ENCODE measurements around the gene SHH. TPM values are rescaled to one million over a fixed set of nuclear protein-coding genes. Genes with fewer than 3 reads are reported as not detected.

Gene SHH
- total RNA-seq, 4 donors from 2014 or later: 7.7 to 16.2 (median 11.3) TPM

GRCh38 chr7:155832581-155832981, 20.3 kb upstream of the SHH start:
- Histone ChIP-seq H3K27me3 (no peaks in the 10 kb centered on the region), H3K4me1 (no peaks in the 10 kb centered on the region), H3K36me3 (no peaks in the 10 kb centered on the region), H3K27ac (no peak overlapping the region), H3K4me3 (no peak overlapping the region), H3K9me3 (no peaks in the 10 kb centered on the region)
- 67 to 85% methylated on average over 7 of the region's 7 CpGs for WGBS, 2 donors
- no peak for DNase-seq (ENCODE audit: low spot score in 2 of 2)
- TF ChIP-seq POLR2A (IDR thresholded peaks at IDR 0.05) (no peak), CTCF (IDR thresholded peaks at IDR 0.05) (no peak), EP300 (IDR thresholded peaks at IDR 0.05) (no peak)

- H3K27ac ChIP-seq: no peak overlapping the region
- H3K9me3 ChIP-seq: no peaks in the 10 kb centered on the region
- no peak for TF ChIP-seq CTCF (IDR thresholded peaks at IDR 0.05)
- TF ChIP-seq EP300 (IDR thresholded peaks at IDR 0.05): no peak
- no peak for TF ChIP-seq POLR2A (IDR thresholded peaks at IDR 0.05)
- H3K4me3 ChIP-seq: no peak overlapping the region
- H3K27me3 ChIP-seq: no peaks in the 10 kb centered on the region
- no peaks in the 10 kb centered on the region for H3K4me1 ChIP-seq
- no peaks in the 10 kb centered on the region for H3K36me3 ChIP-seq
- no peak for DNase-seq (ENCODE audit: low spot score in 2 of 2)
- 81 to 87% methylated on average over 18 of the region's 18 CpGs for WGBS, 2 donors
These were observed 19.7 kb upstream of the SHH start for GRCh38 chr7:155831807-155832524.

GRCh38 chr7:155830961-155831806, 18.9 kb upstream of the SHH start:
- DNase-seq (ENCODE audit: low spot score in 2 of 2): no peak
- no peak for TF ChIP-seq EP300 (IDR thresholded peaks at IDR 0.05)
- no peak for TF ChIP-seq POLR2A (IDR thresholded peaks at IDR 0.05)
- no peak for TF ChIP-seq CTCF (IDR thresholded peaks at IDR 0.05)
- Histone ChIP-seq H3K27ac (no peak overlapping the region), H3K4me1 (no peaks in the 10 kb centered on the region), H3K9me3 (no peaks in the 10 kb centered on the region), H3K4me3 (no peak overlapping the region), H3K27me3 (no peaks in the 10 kb centered on the region), H3K36me3 (no peaks in the 10 kb centered on the region)
- WGBS, 2 donors: 83 to 84% methylated on average over 46 of the region's 46 CpGs

GRCh38 chr7:155829796-155830470, 17.7 kb upstream of the SHH start:
- WGBS, 2 donors: 77% methylated on average over 16 to 17 of the region's 17 CpGs
- no peak overlapping the region for H3K4me3 ChIP-seq
- no peaks in the 10 kb centered on the region for H3K36me3 ChIP-seq
- H3K9me3 ChIP-seq: no peaks in the 10 kb centered on the region
- no peak for TF ChIP-seq POLR2A (IDR thresholded peaks at IDR 0.05)
- no peak for TF ChIP-seq CTCF (IDR thresholded peaks at IDR 0.05)
- no peak for TF ChIP-seq EP300 (IDR thresholded peaks at IDR 0.05)
- no peaks in the 10 kb centered on the region for H3K27me3 ChIP-seq
- H3K4me1 ChIP-seq: no peaks in the 10 kb centered on the region
- H3K27ac ChIP-seq: no peak overlapping the region
- no peak for DNase-seq (ENCODE audit: low spot score in 2 of 2)

Data from tibial nerve (tissue), 4 donors.